Naive thymus-derived CD4-positive, alpha-beta T cell (primary cell): ENCODE data around the gene TBXAS1. TPM values are rescaled to one million over a fixed set of nuclear protein-coding genes. Genes with fewer than 3 reads are reported as not detected.

Experiments
- ATAC-seq: fragments of 150-1000 bp; cut with Tn5 transposase; 2 replicates; pipeline ENCODE4 v1.10.0; 2021; ENCODE audit warnings: mild to moderate bottlenecking, moderate library complexity
- CTCF ChIA-PET: fragments of 350-600 bp; sonication (Branson Sonifier 250); formaldehyde crosslinking; loops from one replicate; lab custom pipeline; 2021; ENCODE audit warnings: antibody characterized with exemption; lab: Charles Lee
- POLR2A ChIA-PET: fragments of 350-600 bp; sonication (Branson Sonifier 250); formaldehyde crosslinking; loops from one replicate; lab custom pipeline; 2021; ENCODE audit warnings: antibody characterized with exemption, inconsistent platforms; lab: Charles Lee
- DNase-seq, 9 donors: peaks; one replicate each; pipeline versions ENCODE4 v3.0.0 to v3.0.0-alpha.2; 2020 to 2022; ENCODE audit warnings: mixed read lengths in 1 of 9
- H3K27ac ChIP-seq: one replicate; pipeline ENCODE4 v1.7.0; 2013; ENCODE audit warnings: mild to moderate bottlenecking, low read depth, low read length, moderate library complexity
- H3K27me3 ChIP-seq, 2 donors: one replicate each; pipeline ENCODE4 v1.7.0; 2013; ENCODE audit warnings: low read length in 2 of 2, mild to moderate bottlenecking in 2 of 2, moderate library complexity in 2 of 2; ENCODE audit not compliant: control insufficient read depth in 2 of 2, insufficient read depth in 2 of 2
- H3K36me3 ChIP-seq, 3 experiments: 1 replicate in 2 of 3; 2 replicates in 1 of 3; pipeline ENCODE4 v1.7.0; 2013; ENCODE audit warnings: low read length in 3 of 3, mild to moderate bottlenecking in 3 of 3, moderate library complexity in 1 of 3; ENCODE audit not compliant: insufficient read depth in 3 of 3, control insufficient read depth in 2 of 3
- H3K4me1 ChIP-seq, 2 donors: one replicate each; pipeline ENCODE4 v1.7.0; 2013; ENCODE audit warnings: low read length in 2 of 2, mild to moderate bottlenecking in 2 of 2, moderate library complexity in 1 of 2; ENCODE audit not compliant: control insufficient read depth in 2 of 2, insufficient read depth in 2 of 2
- H3K4me3 ChIP-seq: 2 replicates; pipeline ENCODE4 v1.7.0; 2013; ENCODE audit warnings: mild to moderate bottlenecking, low read length
- H3K9me3 ChIP-seq, 3 experiments: 1 replicate in 2 of 3; 2 replicates in 1 of 3; pipeline ENCODE4 v1.7.0; 2013; ENCODE audit warnings: low read length in 3 of 3; ENCODE audit not compliant: control insufficient read depth in 2 of 3
- H3K27ac Mint-ChIP-seq, 9 donors: one replicate each; pipeline ENCODE4 v1.8.0; 2020 to 2022; ENCODE audit warnings: mixed read lengths in 9 of 9, mild to moderate bottlenecking in 8 of 9, moderate library complexity in 5 of 9, inconsistent platforms in 2 of 9
- H3K27me3 Mint-ChIP-seq, 5 donors: one replicate each; pipeline ENCODE4 v1.8.0; 2021 to 2022; ENCODE audit warnings: mixed read lengths in 5 of 5, mild to moderate bottlenecking in 1 of 5
- H3K36me3 Mint-ChIP-seq, 5 donors: one replicate each; pipeline ENCODE4 v1.8.0; 2020 to 2022; ENCODE audit warnings: mixed read lengths in 5 of 5, mild to moderate bottlenecking in 3 of 5, inconsistent platforms in 1 of 5
- H3K4me1 Mint-ChIP-seq, 7 donors: one replicate each; pipeline ENCODE4 v1.8.0; 2020 to 2022; ENCODE audit warnings: mixed read lengths in 7 of 7, mild to moderate bottlenecking in 3 of 7, inconsistent platforms in 1 of 7
- H3K4me3 Mint-ChIP-seq, 10 donors: one replicate each; pipeline ENCODE4 v1.8.0; 2020 to 2022; ENCODE audit warnings: mild to moderate bottlenecking in 10 of 10, mixed read lengths in 10 of 10, moderate library complexity in 6 of 10, inconsistent platforms in 2 of 10
- H3K9me3 Mint-ChIP-seq, 11 donors: one replicate each; pipeline ENCODE4 v1.8.0; 2020 to 2022; ENCODE audit warnings: mixed read lengths in 11 of 11, mild to moderate bottlenecking in 4 of 11, inconsistent platforms in 1 of 11, moderate library complexity in 1 of 11
- intact Hi-C, 2 donors: fragments of 100-400 bp; cut with micrococcal nuclease; formaldehyde crosslinking; loops; one replicate each; pipeline ENCODE4 v1.15.1; 2023
- polyA plus RNA-seq, 2 donors: library from polyadenylated mRNA; unstranded; fragments of 300-500 nt; fragmentation: Illumina TruSeq; gene quantifications; one replicate each; pipeline ENCODE4 v1.2.3, GENCODE V29; 2021
- total RNA-seq, 6 experiments: library from RNA in 5 of 6; stranded (reverse) in 5 of 6; gene quantifications; 1 replicate in 5 of 6; 2 replicates in 1 of 6; pipeline ENCODE4 v1.2.3 and lab custom pipeline; 2021 to 2026

TBXAS1 gene
- total and polyA plus RNA-seq, 7 experiments from 2014 or later: 1.9 to 70.9 (median 3.2) TPM

- Histone ChIP-seq H3K36me3 (no peaks in the 10 kb centered on the region), H3K4me3 (no peak overlapping the region), H3K4me1 (no peaks in the 10 kb centered on the region), H3K27me3 (no peaks in the 10 kb centered on the region), H3K9me3 (no peaks in the 10 kb centered on the region), H3K27ac (no peak overlapping the region)
- no peaks in the 10 kb centered on the region for H3K9me3 Mint-ChIP-seq
- peaks cover 0 to 3% (median 0%) of the 10 kb centered on the region in 7 donors for H3K4me1 Mint-ChIP-seq
- no peaks in the 10 kb centered on the region for H3K36me3 Mint-ChIP-seq
- intact Hi-C loops: no loop called here
- H3K27me3 Mint-ChIP-seq: no peaks in the 10 kb centered on the region
- ChIA-PET POLR2A (no interaction called here), CTCF (interaction anchor here (1.2 kb wide), 1 partner anchor 346 kb away, joined by 5 read pairs; no protein-coding TSS in a partner anchor)
- H3K27ac Mint-ChIP-seq: no peak overlapping the region
- no peak for ATAC-seq
- H3K4me3 Mint-ChIP-seq: no peak overlapping the region
- DNase-seq: no peak
These were observed 162.8 kb downstream of the TBXAS1 start for GRCh38 chr7:139991911-139992310.

DNA sequence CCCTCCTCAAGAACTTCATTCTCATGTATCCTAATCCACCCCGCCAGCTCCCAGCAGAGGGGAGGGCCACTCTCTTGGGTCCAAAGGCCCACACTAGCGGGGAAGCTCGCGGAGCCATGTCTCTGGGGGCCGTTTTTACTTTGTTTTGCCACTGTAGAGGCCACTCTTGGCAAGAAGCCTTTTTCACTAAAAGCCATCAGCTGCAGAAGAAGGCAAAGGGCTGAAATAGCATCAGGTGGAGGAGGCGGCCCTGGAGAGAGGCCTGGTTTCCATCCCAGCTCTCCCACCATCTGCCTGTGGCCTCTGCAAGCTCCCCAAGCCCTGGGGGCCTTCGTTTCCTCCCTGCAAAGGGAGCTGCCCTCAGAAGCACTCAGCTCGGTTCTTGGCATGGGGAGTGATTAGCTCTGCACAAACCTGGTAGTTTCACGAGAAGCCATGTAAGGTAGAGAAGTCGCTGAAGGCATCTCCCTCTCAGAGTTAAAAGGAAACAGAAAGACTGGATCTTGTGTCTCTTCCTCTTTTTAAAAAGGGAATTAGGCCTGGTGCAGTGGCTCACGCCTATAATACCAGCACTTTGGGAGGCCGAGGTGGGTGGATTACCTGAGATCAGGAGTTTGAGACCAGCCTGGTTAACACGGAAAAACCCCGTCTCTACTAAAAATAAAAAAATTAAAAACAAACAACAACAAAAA, 163.4 kb downstream of the TBXAS1 start:
- intact Hi-C loops: no loop called here
- Mint-ChIP-seq H3K36me3 (no peaks in the 10 kb centered on the region), H3K4me3 (no peak overlapping the region), H3K9me3 (no peaks in the 10 kb centered on the region), H3K27me3 (no peaks in the 10 kb centered on the region), H3K4me1 (peaks cover 0 to 3% (median 0%) of the 10 kb centered on the region in 7 donors), H3K27ac (no peak overlapping the region)
- H3K4me3 ChIP-seq: no peak overlapping the region
- no peak overlapping the region for H3K27ac ChIP-seq
- ATAC-seq (no peak), DNase-seq (no peak)
- H3K4me1 ChIP-seq: no peaks in the 10 kb centered on the region
- CTCF ChIA-PET: interaction anchor here (1.2 to 1.7 kb wide), 2 partner anchors 346 to 374 kb away, joined by 5 read pairs; no protein-coding TSS in a partner anchor
- POLR2A ChIA-PET: no interaction called here
- no peaks in the 10 kb centered on the region for H3K9me3 ChIP-seq
- no peaks in the 10 kb centered on the region for H3K36me3 ChIP-seq
- H3K27me3 ChIP-seq: no peaks in the 10 kb centered on the region

- H3K4me1 Mint-ChIP-seq: peaks cover 0 to 3% (median 0%) of the 10 kb centered on the region in 7 donors
- Histone ChIP-seq H3K27ac (no peak overlapping the region), H3K27me3 (no peaks in the 10 kb centered on the region), H3K9me3 (no peaks in the 10 kb centered on the region), H3K36me3 (no peaks in the 10 kb centered on the region), H3K4me1 (no peaks in the 10 kb centered on the region), H3K4me3 (no peak overlapping the region)
- H3K36me3 Mint-ChIP-seq: no peaks in the 10 kb centered on the region
- intact Hi-C loops: no loop called here
- no peaks in the 10 kb centered on the region for H3K27me3 Mint-ChIP-seq
- ATAC-seq (no peak), DNase-seq (no peak)
- POLR2A ChIA-PET: no interaction called here
- H3K27ac Mint-ChIP-seq: no peak overlapping the region
- H3K9me3 Mint-ChIP-seq: no peaks in the 10 kb centered on the region
- no peak overlapping the region for H3K4me3 Mint-ChIP-seq
- CTCF ChIA-PET: interaction anchor here (1.2 to 1.7 kb wide), 2 partner anchors 347 to 375 kb away, joined by 5 read pairs; no protein-coding TSS in a partner anchor
These were observed 164.1 kb downstream of the TBXAS1 start for GRCh38 chr7:139993169-139993568.

DNA sequence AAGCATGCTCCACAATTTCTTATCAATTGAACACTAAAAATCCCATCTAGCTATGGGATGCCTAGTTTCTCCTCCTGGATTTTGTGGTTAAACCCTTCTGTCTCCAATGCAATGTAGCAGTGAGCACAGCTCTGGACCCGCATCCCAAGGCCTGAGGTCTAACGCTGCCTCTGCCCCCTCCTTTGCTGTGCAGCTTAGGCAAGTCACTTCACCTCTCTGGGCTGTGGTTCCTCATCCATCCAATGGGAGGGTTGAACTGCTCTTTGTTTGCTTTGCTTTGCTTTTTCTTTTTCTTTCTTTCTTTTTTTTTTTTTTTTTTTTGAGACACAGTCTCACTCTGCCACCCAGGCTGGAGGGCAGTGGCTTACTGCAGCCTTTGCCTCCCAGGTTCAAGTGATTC, 164.5 kb downstream of the TBXAS1 start:
- H3K4me3 ChIP-seq: no peak overlapping the region
- ChIA-PET POLR2A (no interaction called here), CTCF (interaction anchor here (0.9 to 1.7 kb wide), 2 partner anchors 372 to 375 kb away, joined by 3 to 5 read pairs; no protein-coding TSS in a partner anchor)
- Mint-ChIP-seq H3K4me3 (no peak overlapping the region), H3K9me3 (no peaks in the 10 kb centered on the region), H3K27ac (no peak overlapping the region), H3K36me3 (no peaks in the 10 kb centered on the region), H3K4me1 (peaks cover 0 to 3% (median 0%) of the 10 kb centered on the region in 7 donors), H3K27me3 (no peaks in the 10 kb centered on the region)
- ATAC-seq (no peak), DNase-seq (no peak)
- no peaks in the 10 kb centered on the region for H3K36me3 ChIP-seq
- no peaks in the 10 kb centered on the region for H3K4me1 ChIP-seq
- no peaks in the 10 kb centered on the region for H3K27me3 ChIP-seq
- H3K9me3 ChIP-seq: no peaks in the 10 kb centered on the region
- H3K27ac ChIP-seq: no peak overlapping the region
- intact Hi-C loops: no loop called here

DNA sequence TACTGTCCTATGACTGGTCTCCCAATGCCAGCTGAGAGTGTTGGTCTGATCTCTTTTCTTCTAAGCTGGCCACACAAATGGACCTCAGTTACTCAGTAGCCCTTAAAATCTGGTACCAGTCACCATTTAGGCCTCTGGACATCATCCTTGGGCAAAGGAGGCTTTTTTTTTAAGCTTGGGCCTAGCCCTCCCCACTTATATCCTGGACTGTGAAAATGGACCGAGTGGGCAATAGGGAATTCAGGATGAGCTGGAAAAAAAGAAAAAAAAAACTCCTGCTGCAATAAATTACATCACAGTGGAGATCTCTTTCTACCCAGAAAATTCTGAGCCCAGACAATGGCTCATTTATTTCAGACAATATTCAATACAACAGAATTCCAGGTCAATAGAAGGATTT, 165.3 kb downstream of the TBXAS1 start:
- H3K4me1 ChIP-seq: no peaks in the 10 kb centered on the region
- no peaks in the 10 kb centered on the region for H3K36me3 ChIP-seq
- H3K27me3 ChIP-seq: no peaks in the 10 kb centered on the region
- no peak for DNase-seq
- Mint-ChIP-seq H3K27me3 (no peaks in the 10 kb centered on the region), H3K27ac (no peak overlapping the region), H3K4me3 (no peak overlapping the region), H3K4me1 (peaks cover 0 to 3% (median 0%) of the 10 kb centered on the region in 7 donors), H3K9me3 (no peaks in the 10 kb centered on the region), H3K36me3 (no peaks in the 10 kb centered on the region)
- H3K4me3 ChIP-seq: no peak overlapping the region
- intact Hi-C loops: no loop called here
- POLR2A ChIA-PET: no interaction called here
- no peaks in the 10 kb centered on the region for H3K9me3 ChIP-seq
- CTCF ChIA-PET: interaction anchor here (0.9 to 1.7 kb wide), 2 partner anchors 373 to 376 kb away, joined by 3 to 5 read pairs; no protein-coding TSS in a partner anchor
- H3K27ac ChIP-seq: no peak overlapping the region
- ATAC-seq: no peak

GRCh38 chr7:139995017-139995915, 166.2 kb downstream of the TBXAS1 start:
- CTCF ChIA-PET: no interaction called here
- peaks cover 0 to 1% (median 0%) of the 10 kb centered on the region in 7 donors for H3K4me1 Mint-ChIP-seq
- H3K36me3 ChIP-seq: no peaks in the 10 kb centered on the region

More at GRCh38 chr7:139995017-139995915, 166.2 kb downstream of the TBXAS1 start:
- H3K27me3 Mint-ChIP-seq: no peaks in the 10 kb centered on the region
- H3K27ac Mint-ChIP-seq: peak overlapping the region in 1 of 9 donors; percentile 71
- ATAC-seq (no peak), DNase-seq (no peak)
- H3K4me3 ChIP-seq: no peak overlapping the region
- H3K9me3 ChIP-seq: no peaks in the 10 kb centered on the region
- no peak overlapping the region for H3K27ac ChIP-seq
- intact Hi-C loops: no loop called here
- no peaks in the 10 kb centered on the region for H3K36me3 Mint-ChIP-seq
- no peaks in the 10 kb centered on the region for H3K4me1 ChIP-seq
- POLR2A ChIA-PET: no interaction called here
- H3K9me3 Mint-ChIP-seq: no peaks in the 10 kb centered on the region
- H3K27me3 ChIP-seq: no peaks in the 10 kb centered on the region
- no peak overlapping the region for H3K4me3 Mint-ChIP-seq
